Colonic mucosa (tissue), 4 donors: ENCODE results near the gene UTP11. TPM values are rescaled to one million over a fixed set of nuclear protein-coding genes. Genes with fewer than 3 reads are reported as not detected.
A peak's percentile ranks its signal among the peaks of the same experiment; 100 is the strongest.

ENCODE experiments used
- DNase-seq: peaks from one replicate; pipeline ENCODE4 v3.0.0-alpha.2; 2020
- H3K27ac ChIP-seq: fragments of 200-600 bp; one replicate; pipeline ENCODE4 v1.8.0; 2021
- H3K27me3 ChIP-seq: fragments of 200-600 bp; one replicate; pipeline ENCODE4 v1.8.0; 2021
- H3K36me3 ChIP-seq: fragments of 200-600 bp; one replicate; pipeline ENCODE4 v1.8.0; 2021
- H3K4me1 ChIP-seq: fragments of 200-600 bp; one replicate; pipeline ENCODE4 v1.8.0; 2021; ENCODE audit warnings: mild to moderate bottlenecking
- H3K4me3 ChIP-seq: fragments of 200-600 bp; one replicate; pipeline ENCODE4 v1.8.0; 2021
- H3K9ac ChIP-seq, 2 donors: one replicate each; pipeline ENCODE4 v1.7.0; 2013; ENCODE audit warnings: control low read depth in 2 of 2, low read depth in 2 of 2, low read length in 2 of 2
- H3K9me3 ChIP-seq: fragments of 200-600 bp; one replicate; pipeline ENCODE4 v1.8.0; 2021
- intact Hi-C: fragments of 100-400 bp; cut with DNase I; formaldehyde crosslinking; loops from one replicate; pipeline ENCODE4 v1.14.1; 2022
- total RNA-seq, 2 donors: library from RNA; stranded (reverse); fragmentation: NEBNext Ultra II Directional in 1 of 2; extraction: Animal tissue kit (Norgen Biotek cat#: 25700) in 1 of 2; gene quantifications; one replicate each; pipeline ENCODE4 v1.2.1, GENCODE V29; 2021
- TF ChIP-seq, protein P1 (sequence below): fragments of 200-600 bp; IDR thresholded peaks from one replicate; pipeline ENCODE4 v1.8.0; 2022; ENCODE audit warnings: antibody characterized with exemption, mild to moderate bottlenecking
- donor health status: healthy.
- donor health status: DM: no; HTN: no; CAD: no.
- donor health status: DM: no; HTN: no; CAD: no.

The UTP11 gene
- total RNA-seq, 2 donors from 2014 or later, result 18.4 to 25.6 TPM

DNA sequence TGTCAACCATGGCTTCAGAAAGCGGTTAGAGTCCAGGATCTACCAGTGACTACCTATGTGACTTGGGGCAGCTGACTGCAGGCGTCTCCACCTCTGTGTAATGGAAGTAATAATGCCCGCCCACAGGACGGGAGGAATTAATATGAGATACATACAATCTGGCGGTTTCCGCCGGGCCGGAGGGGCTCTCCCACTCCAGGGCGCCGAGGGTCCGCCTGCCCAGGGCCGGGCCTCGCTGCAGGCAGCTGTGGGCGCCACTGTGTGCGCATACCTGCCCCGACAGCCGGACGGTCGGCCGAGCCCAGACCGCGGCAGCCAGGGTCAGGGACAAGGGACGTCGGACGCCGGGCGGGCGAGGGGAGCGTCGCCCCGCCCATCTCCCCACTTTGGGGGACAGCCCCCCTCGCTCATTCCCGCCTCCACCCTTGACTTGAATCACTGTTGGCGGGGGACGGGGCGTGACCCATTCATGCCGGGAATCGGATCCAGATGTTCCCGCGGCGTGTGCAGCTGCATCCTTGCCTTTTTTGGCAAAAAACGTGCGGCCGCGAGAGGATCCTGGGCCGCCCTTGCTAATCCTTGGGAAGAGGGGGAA lies 16.7 kb upstream of the UTP11 start:
- no peaks in the 10 kb centered on the region for H3K9me3 ChIP-seq
- peak overlapping the region; percentile 44 for H3K4me3 ChIP-seq
- no peaks in the 10 kb centered on the region for H3K4me1 ChIP-seq
- H3K9ac ChIP-seq, result peak overlapping the region; percentile 66 to 84
- no peaks in the 10 kb centered on the region for H3K27me3 ChIP-seq
- intact Hi-C loops, result no loop called here
- peak; percentile 62 for DNase-seq
- TF ChIP-seq, protein P1, sequence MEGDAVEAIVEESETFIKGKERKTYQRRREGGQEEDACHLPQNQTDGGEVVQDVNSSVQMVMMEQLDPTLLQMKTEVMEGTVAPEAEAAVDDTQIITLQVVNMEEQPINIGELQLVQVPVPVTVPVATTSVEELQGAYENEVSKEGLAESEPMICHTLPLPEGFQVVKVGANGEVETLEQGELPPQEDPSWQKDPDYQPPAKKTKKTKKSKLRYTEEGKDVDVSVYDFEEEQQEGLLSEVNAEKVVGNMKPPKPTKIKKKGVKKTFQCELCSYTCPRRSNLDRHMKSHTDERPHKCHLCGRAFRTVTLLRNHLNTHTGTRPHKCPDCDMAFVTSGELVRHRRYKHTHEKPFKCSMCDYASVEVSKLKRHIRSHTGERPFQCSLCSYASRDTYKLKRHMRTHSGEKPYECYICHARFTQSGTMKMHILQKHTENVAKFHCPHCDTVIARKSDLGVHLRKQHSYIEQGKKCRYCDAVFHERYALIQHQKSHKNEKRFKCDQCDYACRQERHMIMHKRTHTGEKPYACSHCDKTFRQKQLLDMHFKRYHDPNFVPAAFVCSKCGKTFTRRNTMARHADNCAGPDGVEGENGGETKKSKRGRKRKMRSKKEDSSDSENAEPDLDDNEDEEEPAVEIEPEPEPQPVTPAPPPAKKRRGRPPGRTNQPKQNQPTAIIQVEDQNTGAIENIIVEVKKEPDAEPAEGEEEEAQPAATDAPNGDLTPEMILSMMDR, result no peak
- no peaks in the 10 kb centered on the region for H3K36me3 ChIP-seq
- peak overlapping the region; percentile 75 for H3K27ac ChIP-seq

DNA sequence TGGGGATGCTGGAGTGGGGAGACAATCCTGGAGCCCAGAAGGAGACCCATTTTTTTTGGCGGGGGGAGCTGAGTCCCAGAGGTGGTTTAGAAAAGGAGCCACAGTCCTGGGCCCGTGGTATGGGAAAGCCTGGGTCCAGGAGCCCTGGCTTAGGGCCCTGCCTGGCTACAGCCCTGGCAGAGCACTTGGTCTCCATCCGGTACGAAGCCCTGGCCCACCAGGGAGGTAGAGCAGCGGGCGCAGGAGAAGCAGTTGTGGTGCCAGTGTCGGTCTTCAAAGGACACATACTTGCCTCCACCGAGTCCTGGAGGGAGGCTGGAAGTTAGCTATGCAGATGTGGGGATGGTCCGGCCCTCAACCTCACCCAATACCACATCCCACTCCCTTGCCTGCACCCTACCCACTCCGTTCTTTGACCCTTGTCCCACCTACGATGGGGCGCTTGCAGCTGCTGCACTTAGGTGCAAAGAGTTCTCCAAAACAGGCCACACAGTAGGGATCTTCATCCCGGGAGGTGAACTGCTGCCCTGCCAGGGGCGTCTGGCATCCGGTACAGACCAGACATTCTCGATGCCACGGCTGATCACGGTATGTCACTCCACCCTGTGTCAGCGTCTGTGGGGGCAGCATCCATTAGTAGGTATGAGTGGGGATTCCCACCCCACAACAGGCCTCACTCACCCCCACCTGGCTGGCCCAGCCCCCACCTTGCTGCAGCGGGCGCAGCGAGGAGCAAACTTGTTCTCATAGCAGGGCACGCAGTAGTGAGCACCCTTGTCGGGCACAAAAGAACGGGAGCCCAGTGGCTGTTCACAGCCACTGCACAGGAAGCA lies 15.1 kb upstream of the UTP11 start:
- Histone ChIP-seq H3K36me3 (no peaks in the 10 kb centered on the region), H3K9me3 (no peaks in the 10 kb centered on the region), H3K27ac (peak overlapping the region; percentile 66), H3K4me1 (no peaks in the 10 kb centered on the region), H3K9ac (no peak overlapping the region), H3K4me3 (no peak overlapping the region), H3K27me3 (no peaks in the 10 kb centered on the region)
- intact Hi-C loops, result no loop called here
- TF ChIP-seq, protein P1, result no peak
- no peak for DNase-seq

DNA sequence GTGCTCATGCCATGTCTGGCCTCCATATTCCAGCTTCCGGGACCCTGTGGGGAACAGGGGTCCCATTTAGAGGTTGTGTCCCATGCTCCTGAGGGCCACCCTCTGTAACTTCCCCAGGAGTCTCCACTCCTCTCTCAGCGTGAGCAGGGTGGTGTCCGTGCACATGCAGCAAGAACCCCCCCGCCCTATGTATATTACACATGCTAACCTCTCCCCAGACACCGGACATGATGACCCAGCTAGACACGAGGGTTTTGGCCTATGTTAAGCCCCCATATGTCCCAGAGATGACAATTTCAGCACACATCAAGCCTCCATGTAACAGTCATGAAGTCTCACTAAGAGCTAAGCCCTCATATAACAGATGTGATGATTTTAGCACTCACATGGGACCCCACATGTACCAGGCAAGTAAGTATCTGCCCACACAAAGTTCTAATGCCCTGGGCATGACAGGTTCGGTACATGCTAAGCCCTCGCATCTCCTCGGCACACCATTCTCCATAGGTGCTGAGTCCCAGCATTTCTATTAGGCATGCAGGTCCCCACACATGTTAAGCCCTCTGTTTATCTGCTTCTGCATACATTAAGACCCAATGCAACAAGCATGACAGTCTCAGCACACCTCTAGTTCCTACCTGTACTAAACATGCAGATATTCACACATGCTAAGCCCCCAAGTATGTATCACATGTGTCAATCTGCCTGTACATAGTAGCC lies 14.3 kb upstream of the UTP11 start:
- intact Hi-C loops, result no loop called here
- H3K36me3 ChIP-seq, result no peaks in the 10 kb centered on the region
- peak overlapping the region; percentile 80 for H3K27ac ChIP-seq
- DNase-seq, result no peak
- no peaks in the 10 kb centered on the region for H3K9me3 ChIP-seq
- no peaks in the 10 kb centered on the region for H3K27me3 ChIP-seq
- TF ChIP-seq, protein P1, result no peak
- peak overlapping the region in 1 of 2 donors; percentile 40 for H3K9ac ChIP-seq
- no peaks in the 10 kb centered on the region for H3K4me1 ChIP-seq
- H3K4me3 ChIP-seq, result no peak overlapping the region

DNA sequence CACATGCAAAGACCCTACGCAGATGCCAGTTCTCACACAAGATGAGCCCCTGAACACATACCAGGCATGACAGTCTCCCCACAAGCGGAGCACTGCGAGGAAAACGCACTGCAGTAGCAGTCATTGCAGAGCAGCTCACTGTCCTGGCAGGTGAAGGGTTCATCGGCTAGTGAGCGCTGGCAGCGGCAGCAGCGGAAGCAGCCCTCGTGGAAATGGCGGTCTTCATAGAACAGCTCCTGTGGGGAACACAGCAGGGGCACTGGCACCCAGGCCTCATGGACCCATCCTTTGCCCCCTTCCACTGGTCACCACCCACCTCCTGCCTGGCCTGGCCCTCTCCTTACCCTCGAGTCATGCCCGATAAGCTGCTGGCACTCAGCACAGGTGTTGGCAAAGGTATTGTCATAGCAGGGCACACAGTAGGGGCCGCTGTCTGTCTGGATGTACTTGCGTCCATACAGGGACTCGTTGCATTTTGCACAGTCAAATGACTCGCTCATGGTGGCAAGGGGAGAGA lies 13.6 kb upstream of the UTP11 start:
- Histone ChIP-seq H3K4me1 (no peaks in the 10 kb centered on the region), H3K9me3 (no peaks in the 10 kb centered on the region), H3K27me3 (no peaks in the 10 kb centered on the region), H3K27ac (peak overlapping the region; percentile 80), H3K4me3 (no peak overlapping the region), H3K36me3 (no peaks in the 10 kb centered on the region), H3K9ac (peak overlapping the region; percentile 40 to 66)
- intact Hi-C loops, result no loop called here
- TF ChIP-seq, protein P1, result no peak
- DNase-seq, result no peak

DNA sequence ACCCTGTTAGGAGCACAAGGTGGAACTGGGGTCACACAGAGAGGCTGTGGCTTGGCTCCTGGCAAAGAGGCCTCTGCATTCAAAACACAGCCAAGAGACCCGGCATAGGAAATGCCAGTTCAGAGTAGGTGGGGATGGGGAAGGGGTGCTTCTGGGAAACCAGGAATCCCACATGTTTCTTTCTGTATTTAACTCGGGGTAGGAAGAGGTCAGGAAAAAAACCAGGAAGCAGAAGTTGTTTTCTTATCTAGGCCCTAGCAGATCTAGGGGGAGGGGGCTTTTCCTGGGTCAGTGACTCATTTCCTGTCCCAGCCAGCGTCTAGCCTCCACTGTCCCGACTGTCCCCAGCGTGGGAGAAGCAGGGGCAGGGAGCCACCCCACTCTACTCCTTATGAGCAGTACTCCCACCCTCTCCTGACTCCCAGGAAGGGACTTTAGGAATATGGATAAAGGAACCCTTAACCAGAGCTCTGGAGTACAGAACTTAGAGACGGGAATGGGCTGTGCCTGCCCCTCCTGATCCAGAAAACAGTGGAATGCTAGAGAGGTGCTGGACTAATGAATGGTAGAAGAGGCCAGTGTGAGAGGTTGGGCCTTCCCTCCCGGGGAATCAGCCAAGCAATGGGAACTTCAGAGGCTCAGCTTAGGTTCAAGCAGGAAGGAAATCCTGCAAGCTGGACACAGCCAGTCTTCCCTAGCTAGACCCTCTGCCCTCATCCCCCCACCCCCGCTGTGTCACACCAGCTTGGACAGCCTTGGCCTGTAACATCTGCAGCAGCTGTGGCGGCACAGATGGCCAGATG lies 12.9 kb upstream of the UTP11 start:
- TF ChIP-seq, protein P1, result no peak
- peak overlapping the region; percentile 80 for H3K27ac ChIP-seq
- intact Hi-C loops, result no loop called here
- no peaks in the 10 kb centered on the region for H3K4me1 ChIP-seq
- no peak for DNase-seq
- no peaks in the 10 kb centered on the region for H3K36me3 ChIP-seq
- no peaks in the 10 kb centered on the region for H3K9me3 ChIP-seq
- peaks cover 6% of the 10 kb centered on the region for H3K27me3 ChIP-seq
- H3K9ac ChIP-seq, result peak overlapping the region; percentile 35 to 66
- no peak overlapping the region for H3K4me3 ChIP-seq
